CD4-positive, alpha-beta T cell treated with Interleukin-21 for 1 hour (primary cell): Measurements from ENCODE around the gene C1orf21.

Experiments used
- DNase-seq: peaks from one replicate; pipeline ENCODE4 v3.0.0-alpha.2; 2020

C1orf21 gene

GRCh38 chr1:184416946-184417345, 30.1 kb downstream of the C1orf21 start:
- DNase-seq, result no peak

GRCh38 chr1:184417916-184418315, 31.1 kb downstream of the C1orf21 start:
- DNase-seq, result no peak

DNA sequence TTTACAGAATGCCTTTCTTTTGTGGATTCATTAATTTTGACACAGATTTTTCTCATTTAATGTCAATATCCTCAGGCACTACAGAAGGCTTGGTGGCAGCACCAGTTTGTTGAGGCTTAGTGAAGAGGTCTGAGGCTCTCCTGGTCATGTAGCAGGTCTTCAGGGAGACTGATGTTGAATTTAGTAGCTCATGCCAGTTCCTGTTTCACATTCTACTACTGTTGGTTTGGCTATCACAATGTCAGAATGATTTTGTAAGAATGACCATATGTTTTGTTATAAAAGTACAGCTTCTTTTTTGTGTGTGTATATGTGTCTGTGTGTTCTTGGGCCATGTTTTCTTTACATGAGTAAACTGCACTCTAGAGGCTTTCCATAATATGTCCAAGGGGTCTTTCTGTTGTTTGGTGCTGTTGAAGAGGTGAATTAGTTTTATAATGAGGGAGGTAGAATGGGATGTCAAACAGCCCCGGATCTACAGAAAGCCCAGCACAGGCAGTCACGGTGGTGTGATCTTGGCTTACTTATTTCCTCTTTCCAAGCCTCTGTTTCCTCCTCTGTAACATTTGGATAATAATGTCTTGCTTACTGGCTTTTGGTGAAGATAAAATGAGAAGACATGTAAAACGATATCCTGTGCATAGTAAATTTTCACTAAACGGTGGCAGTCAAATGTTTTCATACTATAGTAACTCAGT, 32.0 kb downstream of the C1orf21 start:
- DNase-seq, result no peak

GRCh38 chr1:184419350-184420161, 32.7 kb downstream of the C1orf21 start:
- no peak for DNase-seq

GRCh38 chr1:184422490-184423233, 35.8 kb downstream of the C1orf21 start:
- DNase-seq, result no peak

DNA sequence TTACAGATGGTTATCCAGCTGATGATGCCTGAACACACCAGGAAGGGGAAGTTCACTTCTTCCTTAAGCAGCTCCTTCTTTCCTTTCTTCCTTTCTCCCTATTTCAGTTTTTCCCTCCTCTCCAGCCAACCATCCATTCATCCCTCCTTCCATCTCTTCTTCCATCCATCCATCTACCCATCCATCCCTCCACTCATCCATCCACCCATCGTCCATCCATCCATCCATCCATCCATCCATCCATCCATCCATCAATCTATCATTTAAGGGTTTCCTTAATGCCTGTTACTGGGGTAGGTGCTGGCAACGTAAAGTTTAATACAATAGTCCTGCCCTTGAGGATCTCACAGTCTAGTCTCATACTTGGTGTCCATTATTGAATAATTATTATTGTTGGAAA, 36.8 kb downstream of the C1orf21 start:
- no peak for DNase-seq

DNA sequence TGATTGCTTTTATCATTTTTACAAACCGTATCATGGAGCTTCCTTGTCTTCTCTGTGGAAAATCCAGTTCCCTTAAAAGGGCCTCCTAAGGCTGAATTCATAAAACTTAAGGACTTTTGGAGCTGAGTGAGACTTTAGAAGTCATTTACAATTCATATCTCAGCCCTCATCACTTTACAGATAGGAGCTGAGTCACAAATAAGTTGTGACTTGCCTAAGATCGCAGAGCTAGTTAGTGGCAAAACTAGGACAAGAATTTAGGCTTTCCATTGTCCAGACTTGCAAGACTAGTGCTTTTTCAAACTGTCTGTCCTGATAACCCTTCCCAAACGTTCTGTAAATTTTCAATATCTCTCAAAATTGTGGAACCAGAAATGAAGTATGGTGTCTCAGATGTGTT, 37.3 kb downstream of the C1orf21 start:
- DNase-seq, result no peak

GRCh38 chr1:184424945-184425344, 38.1 kb downstream of the C1orf21 start:
- DNase-seq, result no peak

DNA sequence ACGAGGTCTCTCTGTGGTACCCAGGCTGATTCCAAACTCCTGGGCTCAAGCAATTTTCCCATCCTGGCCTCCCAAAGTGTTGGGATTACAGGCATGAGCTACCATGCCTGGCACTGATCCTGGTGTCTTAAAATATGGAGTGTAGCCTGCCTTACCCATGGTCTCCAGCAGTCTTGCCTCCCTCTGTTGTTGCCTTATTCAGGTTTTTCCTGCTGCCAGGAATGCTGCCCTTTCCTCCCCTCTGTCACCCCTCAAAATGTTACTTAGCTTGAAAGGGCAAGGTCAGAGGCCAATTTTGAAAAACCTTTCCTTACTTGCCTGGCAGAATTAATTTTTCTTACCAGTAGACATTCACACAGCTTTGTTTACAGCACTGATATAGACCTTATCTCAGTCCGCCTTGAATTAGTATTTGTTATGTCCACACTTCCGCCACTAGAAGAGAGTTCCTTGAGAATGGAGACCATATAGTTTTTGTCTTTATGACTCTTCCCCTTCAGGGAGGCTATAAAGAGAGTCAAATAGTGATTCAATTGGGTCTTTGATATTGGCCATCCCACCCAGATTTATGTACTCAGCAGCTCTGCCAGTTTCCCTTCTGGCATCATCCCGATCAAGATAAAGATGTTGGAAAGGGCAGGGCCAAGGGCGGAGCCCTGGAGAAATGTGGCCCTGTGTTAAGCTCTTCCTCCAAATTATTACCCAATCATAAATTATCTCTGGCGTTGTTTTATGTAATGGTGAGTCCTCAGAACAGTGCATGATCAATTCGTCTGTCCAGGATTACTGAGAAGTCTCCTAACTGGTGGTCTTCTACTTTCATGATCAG, 38.8 kb downstream of the C1orf21 start:
- no peak for DNase-seq

DNA sequence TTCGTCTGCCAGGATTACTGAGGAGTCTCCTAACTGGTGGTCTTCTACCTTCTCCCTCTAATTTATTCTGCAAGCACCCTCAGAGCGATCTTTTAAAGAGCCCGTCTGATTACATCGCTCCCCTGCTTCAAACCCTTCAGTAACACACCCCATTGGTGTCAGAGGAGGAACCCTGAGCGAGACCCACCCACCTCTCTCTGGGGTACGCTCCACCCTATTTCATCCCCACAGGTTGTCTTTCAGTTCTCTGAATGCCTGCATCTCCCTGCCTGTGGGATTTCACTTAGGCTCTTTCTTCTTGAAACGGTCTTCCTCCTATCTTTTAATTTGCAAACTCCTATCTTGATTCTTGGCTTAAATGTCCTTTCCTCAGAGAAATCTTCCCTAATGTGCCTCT, 39.4 kb downstream of the C1orf21 start:
- no peak for DNase-seq

DNA sequence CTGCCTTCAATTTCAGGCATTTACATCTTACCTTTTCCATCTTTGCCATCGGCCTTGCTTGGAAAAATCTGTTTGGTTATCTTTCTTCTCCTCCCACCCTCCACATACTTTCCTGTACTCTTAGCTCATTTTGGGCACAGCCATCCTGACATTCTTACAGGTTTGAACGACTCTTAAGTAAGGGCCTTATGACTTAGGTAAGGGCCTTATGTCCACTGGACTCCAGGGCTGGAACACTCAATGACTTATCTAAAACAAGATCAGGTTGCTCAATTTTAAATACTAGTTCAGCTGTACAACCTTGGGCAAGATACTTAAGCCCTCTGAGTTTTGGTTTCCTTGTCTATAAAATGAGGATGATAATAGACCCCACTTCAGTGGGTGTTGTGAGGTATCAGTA, 40.9 kb downstream of the C1orf21 start:
- no peak for DNase-seq

GRCh38 chr1:184428604-184429003, 41.8 kb downstream of the C1orf21 start:
- no peak for DNase-seq

GRCh38 chr1:184429335-184429734, 42.5 kb downstream of the C1orf21 start:
- DNase-seq, result no peak

- no peak for DNase-seq
Measured at GRCh38 chr1:184433956-184434502, 47.2 kb downstream of the C1orf21 start.

DNA sequence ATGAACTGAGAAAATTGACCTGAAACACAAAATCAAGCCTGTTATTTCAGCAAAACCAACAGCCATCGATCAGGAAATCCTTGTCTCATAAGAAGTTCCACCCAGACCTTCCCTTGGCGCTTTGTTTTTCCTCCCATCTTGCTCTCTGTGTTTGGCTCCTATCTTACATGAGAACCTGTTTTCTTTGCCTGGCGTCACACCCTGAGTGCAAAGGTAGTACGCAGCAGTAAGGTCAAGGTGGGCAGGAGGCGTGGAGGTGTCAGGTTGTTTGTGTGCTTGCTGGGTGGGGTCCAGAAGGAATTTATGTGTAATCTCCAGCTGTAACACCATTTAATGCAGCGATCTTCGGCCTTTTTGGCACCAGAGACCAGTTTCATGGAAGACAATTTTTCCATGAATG, 50.5 kb downstream of the C1orf21 start:
- DNase-seq, result no peak

- no peak for DNase-seq
Measured at GRCh38 chr1:184438363-184438762, 51.5 kb downstream of the C1orf21 start.

- no peak for DNase-seq
Measured at GRCh38 chr1:184442260-184442659, 55.4 kb downstream of the C1orf21 start.

DNA sequence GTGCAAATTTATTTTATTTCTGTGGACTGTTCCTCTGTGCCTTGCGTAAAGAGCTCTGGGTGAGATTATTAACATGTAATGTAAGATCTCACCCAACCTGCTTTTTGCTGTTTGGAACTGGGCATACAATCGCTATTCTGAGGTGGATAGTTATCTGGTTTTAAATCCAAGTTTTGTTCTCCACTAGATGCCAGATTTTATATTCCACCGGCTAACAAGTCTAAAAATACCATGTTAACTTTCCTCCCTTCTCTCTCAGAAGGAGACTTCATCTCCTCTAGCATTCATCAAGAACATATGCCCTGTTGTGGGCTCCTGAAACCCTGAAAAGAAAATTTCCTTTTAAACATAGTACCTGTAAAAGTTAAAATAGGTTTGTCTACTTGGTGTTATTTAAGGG, 56.4 kb downstream of the C1orf21 start:
- DNase-seq, result no peak

DNA sequence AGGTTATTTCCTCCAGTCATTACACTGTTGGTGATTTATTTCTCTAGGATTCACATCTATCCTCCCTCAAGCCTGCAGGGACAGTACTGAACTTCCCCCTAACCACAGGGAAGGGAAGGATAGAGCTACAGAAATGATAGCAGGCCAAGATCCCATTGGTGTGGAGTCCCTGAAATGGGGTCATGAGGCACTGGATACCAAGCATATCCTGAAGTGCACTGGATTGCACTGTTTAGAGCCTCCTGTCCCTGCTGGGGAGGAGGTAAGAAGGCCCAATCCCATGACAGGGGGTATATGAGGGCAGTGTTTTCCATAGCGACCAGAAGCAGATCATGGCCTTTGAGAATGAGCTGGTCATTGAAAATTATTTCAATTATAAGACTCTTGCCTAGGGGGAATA, 56.8 kb downstream of the C1orf21 start:
- no peak for DNase-seq

GRCh38 chr1:184445997-184446396, 59.2 kb downstream of the C1orf21 start:
- DNase-seq, result no peak

GRCh38 chr1:184447651-184448185, 60.9 kb downstream of the C1orf21 start:
- DNase-seq, result no peak

GRCh38 chr1:184449916-184450315, 63.1 kb downstream of the C1orf21 start:
- DNase-seq, result no peak
